ENCODE data around the gene PLCB4. TPM values are rescaled to one million over a fixed set of nuclear protein-coding genes. Genes with fewer than 3 reads are reported as not detected.

Gene PLCB4
- polyA plus RNA-seq, 1 donor (not counting 4 experiments of a cell fraction or from before 2014, with no cell fraction given), result 4.1 TPM

DNA sequence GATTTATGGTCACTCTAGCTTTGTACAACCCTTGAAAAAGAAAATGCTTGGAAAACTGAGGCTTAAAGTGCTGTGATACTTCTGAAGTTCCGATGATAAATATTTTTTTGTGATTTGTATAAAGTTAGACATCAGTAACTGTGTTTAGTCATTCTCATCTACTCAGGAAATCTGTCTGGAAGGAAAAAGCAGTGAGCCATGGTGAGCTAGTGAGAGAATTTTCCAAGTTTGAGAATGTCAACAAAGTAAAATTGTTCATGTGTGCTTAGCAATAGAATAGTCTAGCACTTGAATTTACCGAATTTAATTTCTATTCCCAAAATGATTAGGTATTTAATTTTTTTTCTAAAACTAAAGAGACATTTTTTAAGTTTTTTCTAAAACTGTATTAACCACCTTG lies 41.3 kb upstream of the PLCB4 start:
- Histone ChIP-seq H3K4me3 (ENCODE audit: control insufficient read depth in 2 of 3, extremely low read depth in 1 of 3, insufficient read depth in 2 of 3, low read depth in 1 of 3, low read length in 3 of 3) (no peak overlapping the region), H3K4me2 (ENCODE audit: control insufficient read depth, extremely low read depth, insufficient read depth, low read depth, low read length) (no peak overlapping the region), H3K9me1 (ENCODE audit: control insufficient read depth, extremely low read depth, insufficient read depth, low read length) (no peaks in the 10 kb centered on the region), H3K27ac (ENCODE audit: control insufficient read depth, insufficient read depth, low read length) (no peak overlapping the region), H3K79me2 (ENCODE audit: control insufficient read depth, insufficient read depth, low read length) (no peaks in the 10 kb centered on the region), H3K36me3 (ENCODE audit: control insufficient read depth in 2 of 2, extremely low read depth in 1 of 2, insufficient read depth in 2 of 2, low read length in 2 of 2) (no peaks in the 10 kb centered on the region), H4K20me1 (ENCODE audit: control insufficient read depth, extremely low read depth, insufficient read depth, low read length) (no peaks in the 10 kb centered on the region), H2AFZ (ENCODE audit: control insufficient read depth, low read length) (no peak overlapping the region), H3K4me1 (ENCODE audit: control insufficient read depth, extremely low read depth, insufficient read depth, low read length) (no peaks in the 10 kb centered on the region), H3K27me3 (ENCODE audit: control insufficient read depth, extremely low read depth, insufficient read depth, low read length) (no peaks in the 10 kb centered on the region), H3K9ac (ENCODE audit: control insufficient read depth, extremely low read depth, insufficient read depth, low read length) (no peak overlapping the region), H3K9me3 (ENCODE audit: control insufficient read depth, low read depth, low read length) (no peaks in the 10 kb centered on the region)
- DNase-seq (ENCODE audit: low read depth, low spot score) (no peak), FAIRE-seq (no peak)
- no peak for TF ChIP-seq EZH2 (IDR thresholded peaks at IDR 0.05; ENCODE audit: low read length)
- TF ChIP-seq, protein P1, sequence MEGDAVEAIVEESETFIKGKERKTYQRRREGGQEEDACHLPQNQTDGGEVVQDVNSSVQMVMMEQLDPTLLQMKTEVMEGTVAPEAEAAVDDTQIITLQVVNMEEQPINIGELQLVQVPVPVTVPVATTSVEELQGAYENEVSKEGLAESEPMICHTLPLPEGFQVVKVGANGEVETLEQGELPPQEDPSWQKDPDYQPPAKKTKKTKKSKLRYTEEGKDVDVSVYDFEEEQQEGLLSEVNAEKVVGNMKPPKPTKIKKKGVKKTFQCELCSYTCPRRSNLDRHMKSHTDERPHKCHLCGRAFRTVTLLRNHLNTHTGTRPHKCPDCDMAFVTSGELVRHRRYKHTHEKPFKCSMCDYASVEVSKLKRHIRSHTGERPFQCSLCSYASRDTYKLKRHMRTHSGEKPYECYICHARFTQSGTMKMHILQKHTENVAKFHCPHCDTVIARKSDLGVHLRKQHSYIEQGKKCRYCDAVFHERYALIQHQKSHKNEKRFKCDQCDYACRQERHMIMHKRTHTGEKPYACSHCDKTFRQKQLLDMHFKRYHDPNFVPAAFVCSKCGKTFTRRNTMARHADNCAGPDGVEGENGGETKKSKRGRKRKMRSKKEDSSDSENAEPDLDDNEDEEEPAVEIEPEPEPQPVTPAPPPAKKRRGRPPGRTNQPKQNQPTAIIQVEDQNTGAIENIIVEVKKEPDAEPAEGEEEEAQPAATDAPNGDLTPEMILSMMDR (optimal IDR thresholded peaks at IDR 0.05 in 1 of 3, IDR thresholded peaks at IDR 0.05 in 1 of 3, conservative IDR thresholded peaks at IDR 0.05 in 1 of 3; ENCODE audit: extremely low read depth in 1 of 3, insufficient read depth in 2 of 3, low read length in 3 of 3), result no peak
- dilution Hi-C loops (cut with MboI; ENCODE audit: extremely low pct_ligation_motif_present, low sequenced_read_pairs), result no loop called here

DNA sequence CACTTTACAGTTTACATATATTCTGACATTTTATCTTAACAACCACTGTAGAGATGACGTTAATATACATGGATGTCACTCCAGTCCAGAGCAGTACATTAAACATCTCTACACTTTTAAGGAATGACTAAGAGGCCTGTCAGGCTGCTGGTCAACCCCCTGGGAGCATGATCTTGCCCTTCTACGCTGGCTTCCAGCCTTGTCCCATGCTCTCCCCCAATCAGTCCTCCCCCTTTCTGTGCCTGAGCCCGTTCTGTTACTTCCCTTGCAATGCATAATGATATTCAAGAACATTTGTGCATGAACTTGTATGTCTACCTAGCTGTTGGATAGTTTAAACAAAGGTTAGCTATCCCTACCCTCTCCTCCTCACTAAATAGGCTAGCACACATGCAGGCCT lies 40.5 kb upstream of the PLCB4 start:
- no peaks in the 10 kb centered on the region for H3K36me3 ChIP-seq (ENCODE audit: control insufficient read depth in 2 of 2, extremely low read depth in 1 of 2, insufficient read depth in 2 of 2, low read length in 2 of 2)
- H4K20me1 ChIP-seq (ENCODE audit: control insufficient read depth, extremely low read depth, insufficient read depth, low read length), result no peaks in the 10 kb centered on the region
- no peak overlapping the region for H3K4me3 ChIP-seq (ENCODE audit: control insufficient read depth in 2 of 3, extremely low read depth in 1 of 3, insufficient read depth in 2 of 3, low read depth in 1 of 3, low read length in 3 of 3)
- no peak overlapping the region for H3K27ac ChIP-seq (ENCODE audit: control insufficient read depth, insufficient read depth, low read length)
- no peak overlapping the region for H2AFZ ChIP-seq (ENCODE audit: control insufficient read depth, low read length)
- H3K4me2 ChIP-seq (ENCODE audit: control insufficient read depth, extremely low read depth, insufficient read depth, low read depth, low read length), result no peak overlapping the region
- dilution Hi-C loops (cut with MboI; ENCODE audit: extremely low pct_ligation_motif_present, low sequenced_read_pairs), result no loop called here
- no peak overlapping the region for H3K9ac ChIP-seq (ENCODE audit: control insufficient read depth, extremely low read depth, insufficient read depth, low read length)
- H3K27me3 ChIP-seq (ENCODE audit: control insufficient read depth, extremely low read depth, insufficient read depth, low read length), result no peaks in the 10 kb centered on the region
- no peak for FAIRE-seq
- no peaks in the 10 kb centered on the region for H3K4me1 ChIP-seq (ENCODE audit: control insufficient read depth, extremely low read depth, insufficient read depth, low read length)
- H3K9me3 ChIP-seq (ENCODE audit: control insufficient read depth, low read depth, low read length), result no peaks in the 10 kb centered on the region
- no peaks in the 10 kb centered on the region for H3K9me1 ChIP-seq (ENCODE audit: control insufficient read depth, extremely low read depth, insufficient read depth, low read length)
- TF ChIP-seq, protein P1 (optimal IDR thresholded peaks at IDR 0.05 in 1 of 3, IDR thresholded peaks at IDR 0.05 in 1 of 3, conservative IDR thresholded peaks at IDR 0.05 in 1 of 3; ENCODE audit: extremely low read depth in 1 of 3, insufficient read depth in 2 of 3, low read length in 3 of 3), result no peak
- no peak for TF ChIP-seq EZH2 (IDR thresholded peaks at IDR 0.05; ENCODE audit: low read length)
- no peaks in the 10 kb centered on the region for H3K79me2 ChIP-seq (ENCODE audit: control insufficient read depth, insufficient read depth, low read length)
- DNase-seq (ENCODE audit: low read depth, low spot score), result no peak
